B cell (primary cell): ENCODE data around the gene PPP1R27. TPM values are rescaled to one million over a fixed set of nuclear protein-coding genes. Genes with fewer than 3 reads are reported as not detected.

ENCODE experiments used
- ATAC-seq: fragments of 200-7000 bp; cut with Tn5 transposase; one replicate; pipeline ENCODE4 v1.10.0; 2021; ENCODE audit warnings: low read depth, mild to moderate bottlenecking, moderate number of reproducible peaks, moderate library complexity
- CTCF ChIA-PET: fragments of 350-600 bp; sonication (Branson Sonifier 250); formaldehyde crosslinking; loops from one replicate; lab custom pipeline; 2021; ENCODE audit warnings: antibody characterized with exemption, inconsistent platforms; lab: Charles Lee
- POLR2A ChIA-PET: fragments of 350-600 bp; sonication (Branson Sonifier 250); formaldehyde crosslinking; loops from one replicate; lab custom pipeline; 2021; ENCODE audit warnings: antibody characterized with exemption; lab: Charles Lee
- DNase-seq: peaks from one replicate; pipeline ENCODE4 v3.0.0; 2013
- H2AFZ ChIP-seq: 2 replicates; pipeline ENCODE4 v1.6.1; 2012; ENCODE audit warnings: mild to moderate bottlenecking, low read depth, low read length; ENCODE audit not compliant: insufficient read depth, poor library complexity, severe bottlenecking
- H3K27ac ChIP-seq, 2 donors: 1 replicate in 1 of 2; 2 replicates in 1 of 2; pipeline ENCODE4 v1.5.1; 2012 to 2013; ENCODE audit warnings: low read length in 2 of 2, mild to moderate bottlenecking in 2 of 2, moderate library complexity in 1 of 2
- H3K27me3 ChIP-seq, 4 experiments: fragments of 200-600 bp in 1 of 4; sonication (generic) in 1 of 4; replicated peaks in 1 of 4; 1 replicate in 2 of 4; 2 replicates in 2 of 4; pipeline versions ENCODE4 v1.6.1 to v1.7.0; 2013 to 2016; ENCODE audit warnings: low read length in 3 of 4, mild to moderate bottlenecking in 2 of 4, mixed read lengths in 1 of 4, moderate library complexity in 1 of 4; ENCODE audit not compliant: insufficient read depth in 4 of 4, control insufficient read depth in 3 of 4; ENCODE audit errors: control extremely low read depth in 1 of 4
- H3K36me3 ChIP-seq, 2 experiments: replicated peaks in 1 of 2; 1 replicate in 1 of 2; 2 replicates in 1 of 2; pipeline versions ENCODE4 v1.6.1 to v1.7.1; 2013; ENCODE audit warnings: low read length in 1 of 2; ENCODE audit not compliant: insufficient read depth in 2 of 2, control insufficient read depth in 1 of 2; ENCODE audit errors: control extremely low read depth in 1 of 2, extremely low read depth in 1 of 2
- H3K4me1 ChIP-seq, 2 donors: fragments of 200-600 bp in 1 of 2; sonication (generic) in 1 of 2; 1 replicate in 1 of 2; 2 replicates in 1 of 2; pipeline versions ENCODE4 v1.5.1 to v1.6.1; 2013 to 2017; ENCODE audit warnings: low read length in 2 of 2; ENCODE audit not compliant: control insufficient read depth in 2 of 2, insufficient read depth in 2 of 2
- H3K4me2 ChIP-seq: replicated peaks from 2 replicates; pipeline ENCODE3; 2012; ENCODE audit warnings: mild to moderate bottlenecking, low read depth, low read length; ENCODE audit not compliant: poor library complexity, severe bottlenecking
- H3K4me3 ChIP-seq, 5 experiments: fragments of 200-600 bp in 1 of 5; sonication (generic) in 1 of 5; 1 replicate in 3 of 5; 2 replicates in 2 of 5; pipeline versions ENCODE4 v1.5.1 to v1.7.0; 2011 to 2016; ENCODE audit warnings: low read length in 4 of 5, mild to moderate bottlenecking in 4 of 5, low read depth in 2 of 5, control low read depth in 1 of 5, moderate library complexity in 1 of 5; ENCODE audit not compliant: insufficient read depth in 1 of 5; ENCODE audit errors: control extremely low read depth in 1 of 5, extremely low read depth in 1 of 5
- H3K79me2 ChIP-seq: fragments of 200-600 bp; sonication (generic); one replicate; pipeline ENCODE4 v1.6.0; 2016; ENCODE audit warnings: low read length; ENCODE audit not compliant: control insufficient read depth, insufficient read depth
- H3K9ac ChIP-seq: fragments of 200-600 bp; sonication (generic); 2 replicates; pipeline ENCODE4 v1.6.1; 2017; ENCODE audit warnings: mild to moderate bottlenecking, low read length, moderate library complexity
- H3K9me3 ChIP-seq, 3 donors: one replicate each; pipeline versions ENCODE4 v1.6.1 to v1.7.1; 2013; ENCODE audit warnings: low read length in 2 of 3; ENCODE audit not compliant: control insufficient read depth in 2 of 3, insufficient read depth in 1 of 3; ENCODE audit errors: control extremely low read depth in 1 of 3
- H4K20me1 ChIP-seq: 2 replicates; pipeline ENCODE4 v1.6.0; 2012; ENCODE audit warnings: mild to moderate bottlenecking, low read length; ENCODE audit not compliant: insufficient read depth, control insufficient read depth, poor library complexity, severe bottlenecking
- H3K27ac Mint-ChIP-seq: one replicate; pipeline ENCODE4 v1.8.0; 2021; ENCODE audit warnings: mixed read lengths
- H3K27me3 Mint-ChIP-seq: one replicate; pipeline ENCODE4 v1.8.0; 2021; ENCODE audit warnings: mixed read lengths
- H3K4me1 Mint-ChIP-seq: one replicate; pipeline ENCODE4 v1.8.0; 2021; ENCODE audit warnings: mixed read lengths
- H3K4me3 Mint-ChIP-seq: one replicate; pipeline ENCODE4 v1.8.0; 2021; ENCODE audit warnings: mixed read lengths
- H3K9me3 Mint-ChIP-seq: one replicate; pipeline ENCODE4 v1.8.0; 2022; ENCODE audit warnings: mixed read lengths; ENCODE audit not compliant: insufficient read depth
- EZH2 ChIP-seq: IDR thresholded peaks from 2 replicates; pipeline ENCODE4 v1.6.1; 2012; ENCODE audit warnings: borderline replicate concordance, low read depth, mild to moderate bottlenecking, moderate library complexity, low read length; ENCODE audit not compliant: insufficient read depth, poor library complexity, severe bottlenecking
- WGBS: methylation state at CpG from one replicate; pipeline ENCODE4 v1.1.5; 2013; ENCODE audit warnings: missing lambda C conversion rate; ENCODE audit not compliant: insufficient coverage; 5-methylcytosine and 5-hydroxymethylcytosine counted together
- intact Hi-C: fragments of 100-400 bp; cut with micrococcal nuclease; formaldehyde crosslinking; loops from one replicate; pipeline ENCODE4 v1.10.0; 2022
- polyA plus RNA-seq: library from polyadenylated mRNA; depleted of rRNA; stranded (reverse); fragments of >200 nt; gene quantifications from 2 replicates; pipeline ENCODE4 v1.2.3, GENCODE V29; 2012
- total RNA-seq, 2 donors: library from RNA; stranded (reverse); fragments of 120-200 nt in 1 of 2; gene quantifications; 1 replicate in 1 of 2; 2 replicates in 1 of 2; pipeline versions ENCODE4 v1.2.3 to v1.2.4, GENCODE V29; 2013 to 2022
- TF ChIP-seq, protein P1 (sequence below): fragments of 200-600 bp; IDR thresholded peaks from one replicate; pipeline ENCODE4 v1.8.0; 2022; ENCODE audit warnings: antibody characterized with exemption, mild to moderate bottlenecking

PPP1R27 gene
- total and polyA plus RNA-seq, 2 donors (not counting 1 experiment from before 2014, with no cell fraction given) = not detected

- CTCF ChIA-PET = no interaction called here
- H3K36me3 ChIP-seq = no peaks in the 10 kb centered on the region
- H3K4me3 ChIP-seq = no peak within 1 kb of the TSS
- POLR2A ChIA-PET = no interaction called here
- no peak within 1 kb of the TSS for H2AFZ ChIP-seq
- Mint-ChIP-seq H3K4me3 (no peak within 1 kb of the TSS), H3K27me3 (peaks cover 38% of the 10 kb centered on the region), H3K27ac (no peak within 1 kb of the TSS), H3K9me3 (no peaks in the 10 kb centered on the region), H3K4me1 (peaks cover 5% of the 10 kb centered on the region)
- H3K9me3 ChIP-seq = peaks cover 0 to 17% (median 0%) of the 10 kb centered on the region in 3 donors
- TF ChIP-seq, protein P1, sequence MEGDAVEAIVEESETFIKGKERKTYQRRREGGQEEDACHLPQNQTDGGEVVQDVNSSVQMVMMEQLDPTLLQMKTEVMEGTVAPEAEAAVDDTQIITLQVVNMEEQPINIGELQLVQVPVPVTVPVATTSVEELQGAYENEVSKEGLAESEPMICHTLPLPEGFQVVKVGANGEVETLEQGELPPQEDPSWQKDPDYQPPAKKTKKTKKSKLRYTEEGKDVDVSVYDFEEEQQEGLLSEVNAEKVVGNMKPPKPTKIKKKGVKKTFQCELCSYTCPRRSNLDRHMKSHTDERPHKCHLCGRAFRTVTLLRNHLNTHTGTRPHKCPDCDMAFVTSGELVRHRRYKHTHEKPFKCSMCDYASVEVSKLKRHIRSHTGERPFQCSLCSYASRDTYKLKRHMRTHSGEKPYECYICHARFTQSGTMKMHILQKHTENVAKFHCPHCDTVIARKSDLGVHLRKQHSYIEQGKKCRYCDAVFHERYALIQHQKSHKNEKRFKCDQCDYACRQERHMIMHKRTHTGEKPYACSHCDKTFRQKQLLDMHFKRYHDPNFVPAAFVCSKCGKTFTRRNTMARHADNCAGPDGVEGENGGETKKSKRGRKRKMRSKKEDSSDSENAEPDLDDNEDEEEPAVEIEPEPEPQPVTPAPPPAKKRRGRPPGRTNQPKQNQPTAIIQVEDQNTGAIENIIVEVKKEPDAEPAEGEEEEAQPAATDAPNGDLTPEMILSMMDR = no peak
- TF ChIP-seq EZH2 = no peak
- H3K4me1 ChIP-seq = peaks cover 0 to 4% of the 10 kb centered on the region in 2 donors
- DNase-seq (no peak), ATAC-seq (no peak)
- H3K27me3 ChIP-seq = peaks cover 0 to 50% (median 12%) of the 10 kb centered on the region in 4 experiments
- no peaks in the 10 kb centered on the region for H4K20me1 ChIP-seq
- H3K79me2 ChIP-seq = no peaks in the 10 kb centered on the region
- no peak within 1 kb of the TSS for H3K27ac ChIP-seq
- H3K4me2 ChIP-seq = peak within 1 kb of the TSS; percentile 25
- 4% methylated on average over 110 of the region's 110 CpGs for WGBS
- intact Hi-C loops = no loop called here
- no peak within 1 kb of the TSS for H3K9ac ChIP-seq
Observed at GRCh38 chr17:81803728-81804558, 30.9 kb downstream of the PPP1R27 start, which contains the start of gene GCGR. Gene GCGR, plus strand, starts transcription at chr17:81804150. Its CDS starts 4,869 bp downstream, at chr17:81809019.
